ENCODE measurements around the gene WEE2. TPM values are rescaled to one million over a fixed set of nuclear protein-coding genes. Genes with fewer than 3 reads are reported as not detected.

Gene WEE2
- total and polyA plus RNA-seq, 8 donors = 0.37 TPM; not detected in 7

GRCh38 chr7:141737836-141738591 is 29.9 kb downstream of the WEE2 start, which contains the start of gene SSBP1:
SSBP1 (plus strand) TSS chr7:141738358; CDS start chr7:141739167, 809 bp downstream.
- no peak for TF ChIP-seq POLR2A (IDR thresholded peaks at IDR 0.05)
- TF ChIP-seq POLR2AphosphoS5 (IDR thresholded peaks at IDR 0.05) = peak; percentile 83 to 96 (median 86)
- TF ChIP-seq EP300 (IDR thresholded peaks at IDR 0.05) = no peak
- peak in 5 of 7 experiments; percentile 56 to 92 (median 60) for TF ChIP-seq CTCF (IDR thresholded peaks at IDR 0.05)
- peaks cover 17 to 36% (median 31%) of the 10 kb centered on the region in 4 donors for H3K36me3 ChIP-seq
- 1 to 2% (median 1%) methylated on average over 46 of the region's 46 CpGs for WGBS, 5 donors
- DNase-seq = peak; percentile 91 to 98
- peak within 1 kb of the TSS; percentile 87 to 94 (median 88) for H3K27ac ChIP-seq
- no peaks in the 10 kb centered on the region for H3K9me3 ChIP-seq
- H3K4me3 ChIP-seq = peak within 1 kb of the TSS; percentile 68 to 80 (median 75)
- intact Hi-C loops (cut with DNase I; ENCODE audit: low total_unique reads) = no loop called here
- no peaks in the 10 kb centered on the region for H3K27me3 ChIP-seq
- H3K4me1 ChIP-seq = peaks cover 17 to 44% (median 30%) of the 10 kb centered on the region in 4 donors

GRCh38 chr7:141738592-141739013 is 30.4 kb downstream of the WEE2 start:
- DNase-seq = no peak
- H3K9me3 ChIP-seq = no peaks in the 10 kb centered on the region
- TF ChIP-seq EP300 (IDR thresholded peaks at IDR 0.05) (no peak), CTCF (IDR thresholded peaks at IDR 0.05) (no peak), POLR2A (IDR thresholded peaks at IDR 0.05) (no peak), POLR2AphosphoS5 (IDR thresholded peaks at IDR 0.05) (no peak)
- peaks cover 23 to 42% (median 37%) of the 10 kb centered on the region in 4 donors for H3K36me3 ChIP-seq
- peak overlapping the region; percentile 81 to 89 (median 88) for H3K27ac ChIP-seq
- intact Hi-C loops (cut with DNase I; ENCODE audit: low total_unique reads) = no loop called here
- 0 to 2% (median 1%) methylated on average over 6 of the region's 6 CpGs for WGBS, 5 donors
- H3K4me1 ChIP-seq = peaks cover 17 to 44% (median 30%) of the 10 kb centered on the region in 4 donors
- H3K4me3 ChIP-seq = peak overlapping the region; percentile 68 to 80 (median 75)
- no peaks in the 10 kb centered on the region for H3K27me3 ChIP-seq

- Histone ChIP-seq H3K4me3 (peak overlapping the region; percentile 68 to 80 (median 75)), H3K9me3 (no peaks in the 10 kb centered on the region), H3K27ac (peak overlapping the region in 2 of 5 donors; percentile 88 to 89), H3K4me1 (peaks cover 17 to 44% (median 30%) of the 10 kb centered on the region in 4 donors), H3K36me3 (peaks cover 30 to 48% (median 44%) of the 10 kb centered on the region in 4 donors), H3K27me3 (no peaks in the 10 kb centered on the region)
- 55 to 59% (median 58%) methylated on average over 3 of the region's 3 CpGs for WGBS, 5 donors
- intact Hi-C loops (cut with DNase I; ENCODE audit: low total_unique reads) = no loop called here
- TF ChIP-seq CTCF (IDR thresholded peaks at IDR 0.05) (no peak), EP300 (IDR thresholded peaks at IDR 0.05) (no peak), POLR2A (IDR thresholded peaks at IDR 0.05) (no peak), POLR2AphosphoS5 (IDR thresholded peaks at IDR 0.05) (no peak)
- DNase-seq = no peak
Measured at GRCh38 chr7:141739250-141739649, 31.1 kb downstream of the WEE2 start.

- H3K9me3 ChIP-seq = no peaks in the 10 kb centered on the region
- peaks cover 42 to 78% (median 73%) of the 10 kb centered on the region in 4 donors for H3K36me3 ChIP-seq
Measured at GRCh38 chr7:141742229-141742628, 34.1 kb downstream of the WEE2 start.

More at GRCh38 chr7:141742229-141742628, 34.1 kb downstream of the WEE2 start:
- H3K27me3 ChIP-seq = no peaks in the 10 kb centered on the region
- no peak overlapping the region for H3K27ac ChIP-seq
- intact Hi-C loops (cut with DNase I; ENCODE audit: low total_unique reads) = no loop called here
- no peak overlapping the region for H3K4me3 ChIP-seq
- WGBS, 5 donors = 41 to 77% (median 63%) methylated on average over 1 of the region's 1 CpG
- peaks cover 15 to 41% (median 27%) of the 10 kb centered on the region in 4 donors for H3K4me1 ChIP-seq
- TF ChIP-seq CTCF (IDR thresholded peaks at IDR 0.05) = no peak
- no peak for TF ChIP-seq EP300 (IDR thresholded peaks at IDR 0.05)
- TF ChIP-seq POLR2AphosphoS5 (IDR thresholded peaks at IDR 0.05) = no peak
- TF ChIP-seq POLR2A (IDR thresholded peaks at IDR 0.05) = no peak
- no peak for DNase-seq

All from stomach (tissue), 9 donors.